BLaER1 treated with 17β-estradiol and CSF1 and Interleukin-3, amounts not matched to agents 10 nM and 100 nM (cell line): Measurements from ENCODE around the gene TBC1D14.

Experiments
- H3K27ac ChIP-seq, 11 experiments: shearing (Covaris generic); formaldehyde crosslinking; 2 replicates each; pipeline ENCODE4 v1.8.1; 2022
- H3K27me3 ChIP-seq, 11 experiments: shearing (Covaris generic); formaldehyde crosslinking; 2 replicates each; pipeline ENCODE4 v1.8.1; 2022
- H3K36me3 ChIP-seq, 11 experiments: shearing (Covaris generic); formaldehyde crosslinking; 2 replicates each; pipeline ENCODE4 v1.8.1; 2022
- H3K4me1 ChIP-seq, 10 experiments: shearing (Covaris generic); formaldehyde crosslinking; 2 replicates each; pipeline ENCODE4 v1.8.1; 2022
- H3K4me2 ChIP-seq, 11 experiments: shearing (Covaris generic); formaldehyde crosslinking; 2 replicates each; pipeline ENCODE4 v1.8.1; 2022
- H3K4me3 ChIP-seq, 10 experiments: shearing (Covaris generic); formaldehyde crosslinking; 2 replicates each; pipeline ENCODE4 v1.8.1; 2022
- H3K9ac ChIP-seq, 11 experiments: shearing (Covaris generic); formaldehyde crosslinking; 2 replicates each; pipeline ENCODE4 v1.8.1; 2022
- H3K9me3 ChIP-seq, 11 experiments: shearing (Covaris generic); formaldehyde crosslinking; replicated peaks in 1 of 11; 2 replicates each; pipeline ENCODE4 v1.8.1; 2022
- H4K20me1 ChIP-seq, 11 experiments: shearing (Covaris generic); formaldehyde crosslinking; 2 replicates each; pipeline ENCODE4 v1.8.1; 2022
- Cebpa-rat ChIP-seq, 11 experiments: shearing (Covaris generic); IDR thresholded peaks; 2 replicates each; pipeline ENCODE4 v1.8.1; 2022

The TBC1D14 gene

DNA sequence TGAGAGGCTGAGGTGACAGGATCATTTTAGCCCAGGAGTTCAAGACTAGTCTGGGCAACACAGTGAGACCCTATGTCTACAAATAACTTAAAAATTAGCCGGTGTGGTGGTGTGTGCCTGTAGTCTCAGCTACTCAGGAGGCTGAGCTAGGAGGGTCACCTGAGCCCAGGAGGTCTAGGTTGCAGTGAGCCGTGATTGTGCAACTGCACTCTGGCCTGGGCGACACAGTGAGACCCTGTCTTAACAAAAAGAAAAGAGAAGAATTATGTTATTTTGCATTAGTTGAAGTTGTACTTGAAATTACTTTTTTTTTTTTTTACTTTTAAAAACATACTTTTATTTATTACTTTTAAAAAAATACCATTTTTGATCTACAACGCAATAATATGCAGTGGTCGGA, 111.7 kb downstream of the TBC1D14 start:
- H3K36me3 ChIP-seq: peaks cover 97 to 100% (median 99%) of the 10 kb centered on the region in 11 experiments
- no peaks in the 10 kb centered on the region for H3K9me3 ChIP-seq
- H3K4me3 ChIP-seq: no peak overlapping the region
- H3K4me1 ChIP-seq: peaks cover 0 to 17% (median 0%) of the 10 kb centered on the region in 10 experiments; a peak in 5 of 20 replicates
- H3K27me3 ChIP-seq: no peaks in the 10 kb centered on the region
- H3K9ac ChIP-seq: no peak overlapping the region
- no peak for TF ChIP-seq Cebpa-rat (IDR thresholded peaks at IDR 0.05)
- H4K20me1 ChIP-seq: peaks cover 61 to 100% (median 100%) of the 10 kb centered on the region in 11 experiments
- no peak overlapping the region for H3K4me2 ChIP-seq
- 0 out of 22 replicates have a peak overlapping the region, but pooled peaks of 1 of the 11 experiments have one; percentile 10 for H3K27ac ChIP-seq

- no peak overlapping the region for H3K4me2 ChIP-seq
- no peaks in the 10 kb centered on the region for H3K27me3 ChIP-seq
- 0 out of 22 replicates have a peak overlapping the region, but pooled peaks of 2 of the 11 experiments have one; percentile 8 to 28 for H3K9ac ChIP-seq
- no peaks in the 10 kb centered on the region for H3K9me3 ChIP-seq
- no peak for TF ChIP-seq Cebpa-rat (IDR thresholded peaks at IDR 0.05)
- H3K4me3 ChIP-seq: no peak overlapping the region
- H3K27ac ChIP-seq: 0 out of 22 replicates have a peak overlapping the region, but pooled peaks of 2 of the 11 experiments have one; percentile 10 to 14
- H3K4me1 ChIP-seq: peaks cover 0 to 21% (median 4%) of the 10 kb centered on the region in 10 experiments; a peak in 8 of 20 replicates
- H4K20me1 ChIP-seq: peaks cover 65 to 100% (median 99%) of the 10 kb centered on the region in 11 experiments
- H3K36me3 ChIP-seq: peaks cover 97 to 100% (median 99%) of the 10 kb centered on the region in 11 experiments
Observed at GRCh38 chr4:7021930-7022664, 112.5 kb downstream of the TBC1D14 start.

DNA sequence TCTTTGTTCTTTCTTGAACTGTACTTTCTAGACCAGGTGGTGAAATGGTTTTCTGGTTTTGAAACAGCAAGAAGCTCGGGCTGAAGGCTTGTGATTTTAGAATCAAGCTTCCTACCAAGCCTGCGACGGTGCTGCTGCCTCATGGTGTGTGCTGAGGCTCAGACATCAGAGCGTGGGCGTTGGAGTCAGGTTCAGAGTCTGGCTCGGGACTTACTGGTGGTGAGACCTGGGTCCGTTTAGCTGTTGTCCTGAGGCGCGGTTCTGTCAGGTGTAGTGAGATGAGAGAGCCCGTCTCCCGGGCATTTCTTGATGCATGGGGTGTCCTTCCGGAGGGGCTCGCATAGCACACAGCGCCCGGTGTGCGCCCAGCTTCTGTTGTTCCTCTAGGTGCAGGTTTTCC, 113.9 kb downstream of the TBC1D14 start:
- H3K4me3 ChIP-seq: no peak overlapping the region
- no peak overlapping the region for H3K27ac ChIP-seq
- H3K9ac ChIP-seq: 0 out of 22 replicates have a peak overlapping the region, but pooled peaks of 1 of the 11 experiments have one; percentile 14
- peaks cover 7 to 35% (median 14%) of the 10 kb centered on the region in 10 experiments for H3K4me1 ChIP-seq
- no peaks in the 10 kb centered on the region for H3K27me3 ChIP-seq
- H4K20me1 ChIP-seq: peaks cover 65 to 100% (median 98%) of the 10 kb centered on the region in 11 experiments
- peaks cover 94 to 100% (median 98%) of the 10 kb centered on the region in 11 experiments for H3K36me3 ChIP-seq
- no peaks in the 10 kb centered on the region for H3K9me3 ChIP-seq
- H3K4me2 ChIP-seq: no peak overlapping the region
- TF ChIP-seq Cebpa-rat (IDR thresholded peaks at IDR 0.05): no peak

DNA sequence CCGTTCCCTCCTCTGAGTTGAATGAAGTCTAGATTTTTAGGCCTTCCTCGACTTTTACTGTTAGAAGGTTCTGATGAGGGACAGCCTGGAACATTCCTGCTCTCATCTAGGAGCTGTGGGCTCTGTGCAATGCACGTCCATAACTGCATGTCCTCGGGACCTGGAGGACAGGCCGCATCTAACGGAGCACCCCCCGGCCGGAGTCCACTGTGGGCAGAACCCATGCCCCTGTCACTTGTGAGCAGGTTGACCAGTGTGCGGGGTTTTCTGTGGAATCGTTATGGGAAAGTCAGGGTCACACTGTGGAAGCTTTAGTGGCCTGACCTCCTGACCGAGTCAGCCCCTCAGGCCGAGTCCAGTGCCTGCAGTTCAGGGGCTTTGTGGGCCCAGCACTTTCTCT, 114.3 kb downstream of the TBC1D14 start:
- Histone ChIP-seq H3K4me1 (peaks cover 11 to 39% (median 19%) of the 10 kb centered on the region in 10 experiments), H3K27me3 (no peaks in the 10 kb centered on the region), H3K36me3 (peaks cover 91 to 100% (median 98%) of the 10 kb centered on the region in 11 experiments), H3K27ac (no peak overlapping the region), H3K4me2 (no peak overlapping the region), H4K20me1 (peaks cover 68 to 100% (median 98%) of the 10 kb centered on the region in 11 experiments), H3K9me3 (no peaks in the 10 kb centered on the region), H3K9ac (0 out of 22 replicates have a peak overlapping the region, but pooled peaks of 1 of the 11 experiments have one; percentile 14), H3K4me3 (no peak overlapping the region)
- TF ChIP-seq Cebpa-rat (IDR thresholded peaks at IDR 0.05): no peak

GRCh38 chr4:7024336-7024890, 114.8 kb downstream of the TBC1D14 start:
- H3K27me3 ChIP-seq: no peaks in the 10 kb centered on the region
- no peak overlapping the region for H3K4me2 ChIP-seq
- H3K9me3 ChIP-seq: no peaks in the 10 kb centered on the region
- peaks cover 74 to 100% (median 98%) of the 10 kb centered on the region in 11 experiments for H4K20me1 ChIP-seq
- H3K27ac ChIP-seq: no peak overlapping the region
- no peak for TF ChIP-seq Cebpa-rat (IDR thresholded peaks at IDR 0.05)
- H3K4me1 ChIP-seq: peaks cover 16 to 44% (median 24%) of the 10 kb centered on the region in 10 experiments
- peak overlapping the region in 2 of 11 experiments; percentile 13 to 14; a peak in 1 of 22 replicates for H3K9ac ChIP-seq
- peaks cover 91 to 100% (median 98%) of the 10 kb centered on the region in 11 experiments for H3K36me3 ChIP-seq
- no peak overlapping the region for H3K4me3 ChIP-seq

DNA sequence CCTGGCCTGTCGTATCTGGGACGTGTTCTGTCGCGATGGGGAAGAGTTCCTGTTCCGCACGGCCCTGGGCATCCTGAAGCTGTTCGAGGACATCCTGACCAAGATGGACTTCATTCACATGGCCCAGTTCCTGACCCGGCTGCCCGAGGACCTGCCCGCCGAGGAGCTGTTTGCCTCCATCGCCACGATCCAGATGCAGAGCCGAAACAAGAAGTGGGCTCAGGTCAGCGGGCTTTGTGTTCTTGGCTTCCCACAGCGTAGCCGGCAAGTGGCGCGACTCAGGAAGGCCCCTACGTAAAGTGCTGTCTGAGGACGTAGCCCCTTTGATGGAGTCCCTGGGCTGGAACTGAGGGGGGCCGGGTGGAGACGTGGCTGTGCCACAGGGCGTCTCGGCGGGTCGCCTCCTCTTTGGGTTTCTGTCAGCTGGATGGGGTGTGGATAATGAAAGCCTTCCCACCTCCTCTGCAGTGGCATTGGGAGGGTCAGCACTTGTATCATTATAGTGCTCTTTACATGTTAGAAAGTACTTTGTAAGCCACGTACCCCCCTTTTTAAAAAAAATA, 115.5 kb downstream of the TBC1D14 start:
- Histone ChIP-seq H4K20me1 (peaks cover 76 to 100% (median 99%) of the 10 kb centered on the region in 11 experiments), H3K36me3 (peaks cover 94 to 100% (median 99%) of the 10 kb centered on the region in 11 experiments), H3K4me1 (peaks cover 22 to 51% (median 31%) of the 10 kb centered on the region in 10 experiments), H3K9me3 (no peaks in the 10 kb centered on the region), H3K4me2 (no peak overlapping the region), H3K27ac (peak overlapping the region in 4 of 11 experiments; percentile 4 to 14 (median 10); a peak in 4 of 22 replicates), H3K9ac (peak overlapping the region in 2 of 11 experiments; percentile 5 to 13; a peak in 2 of 22 replicates), H3K27me3 (no peaks in the 10 kb centered on the region), H3K4me3 (no peak overlapping the region)
- no peak for TF ChIP-seq Cebpa-rat (IDR thresholded peaks at IDR 0.05)

DNA sequence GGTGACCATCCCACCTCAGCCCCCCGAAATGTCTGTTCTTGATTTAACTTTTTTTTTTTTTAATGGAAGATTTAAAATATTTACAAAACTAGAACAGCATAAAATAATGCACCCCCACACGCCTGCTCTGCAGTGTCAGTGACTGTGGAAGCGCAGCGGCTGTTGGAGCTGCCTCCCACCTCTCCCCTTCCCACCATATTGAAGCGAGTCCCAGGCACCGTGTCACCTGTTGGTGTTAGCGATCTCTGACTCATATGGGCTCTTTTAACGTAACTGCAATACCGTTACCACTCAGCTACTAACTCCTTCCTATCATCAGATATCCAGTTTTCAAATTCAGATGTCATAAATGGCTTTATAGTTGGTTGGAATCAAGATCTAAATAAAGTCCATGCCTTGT, 116.5 kb downstream of the TBC1D14 start:
- H3K27me3 ChIP-seq: no peaks in the 10 kb centered on the region
- peaks cover 22 to 61% (median 41%) of the 10 kb centered on the region in 10 experiments for H3K4me1 ChIP-seq
- no peak overlapping the region for H3K27ac ChIP-seq
- no peak overlapping the region for H3K9ac ChIP-seq
- no peak for TF ChIP-seq Cebpa-rat (IDR thresholded peaks at IDR 0.05)
- H3K9me3 ChIP-seq: no peaks in the 10 kb centered on the region
- no peak overlapping the region for H3K4me3 ChIP-seq
- H4K20me1 ChIP-seq: peaks cover 72 to 100% (median 99%) of the 10 kb centered on the region in 11 experiments
- peaks cover 94 to 100% (median 99%) of the 10 kb centered on the region in 11 experiments for H3K36me3 ChIP-seq
- H3K4me2 ChIP-seq: no peak overlapping the region

DNA sequence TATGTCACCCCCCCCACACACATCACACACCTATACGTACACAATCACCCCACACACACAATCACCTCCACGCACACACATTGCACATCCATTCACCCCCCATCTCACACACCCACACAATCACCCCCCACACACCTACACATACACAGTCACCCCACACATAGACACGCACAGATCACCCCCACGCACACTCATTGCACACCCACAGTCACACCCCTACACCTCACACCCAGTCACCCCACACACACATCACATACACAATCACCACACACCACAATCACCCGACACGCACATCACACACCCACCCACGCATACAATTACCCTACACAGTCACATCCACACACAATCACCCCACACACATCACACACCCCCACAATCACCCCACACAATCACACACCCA, 117.7 kb downstream of the TBC1D14 start:
- H3K4me1 ChIP-seq: peaks cover 25 to 73% (median 52%) of the 10 kb centered on the region in 10 experiments
- no peak overlapping the region for H3K9ac ChIP-seq
- peaks cover 94 to 100% (median 99%) of the 10 kb centered on the region in 11 experiments for H3K36me3 ChIP-seq
- H3K27ac ChIP-seq: no peak overlapping the region
- TF ChIP-seq Cebpa-rat (IDR thresholded peaks at IDR 0.05): no peak
- H4K20me1 ChIP-seq: peaks cover 74 to 100% (median 99%) of the 10 kb centered on the region in 11 experiments
- H3K9me3 ChIP-seq: no peaks in the 10 kb centered on the region
- H3K27me3 ChIP-seq: no peaks in the 10 kb centered on the region
- no peak overlapping the region for H3K4me3 ChIP-seq
- peak overlapping the region in 2 of 11 experiments; percentile 6 to 73; a peak in 1 of 22 replicates for H3K4me2 ChIP-seq
